GM18505 (cell line): Measurements from ENCODE around the gene MTG1.
"Not testable (repeated sequence)": the region's sequence is repeated elsewhere in the genome, so short reads cannot be mapped to it uniquely, and the experiment has no call there.

Source experiments
- ATAC-seq: cut with Tn5 transposase; IDR thresholded peaks from one replicate; pipeline ENCODE4 v1.9.1; 2021; ENCODE audit not compliant: unreplicated experiment
- POLR2A ChIP-seq: IDR thresholded peaks from 4 replicates; pipeline ENCODE4 v1.6.1; 2011; ENCODE audit warnings: borderline replicate concordance; ENCODE audit not compliant: insufficient read depth, insufficient read length; ENCODE audit errors: extremely low read depth

The MTG1 gene

DNA sequence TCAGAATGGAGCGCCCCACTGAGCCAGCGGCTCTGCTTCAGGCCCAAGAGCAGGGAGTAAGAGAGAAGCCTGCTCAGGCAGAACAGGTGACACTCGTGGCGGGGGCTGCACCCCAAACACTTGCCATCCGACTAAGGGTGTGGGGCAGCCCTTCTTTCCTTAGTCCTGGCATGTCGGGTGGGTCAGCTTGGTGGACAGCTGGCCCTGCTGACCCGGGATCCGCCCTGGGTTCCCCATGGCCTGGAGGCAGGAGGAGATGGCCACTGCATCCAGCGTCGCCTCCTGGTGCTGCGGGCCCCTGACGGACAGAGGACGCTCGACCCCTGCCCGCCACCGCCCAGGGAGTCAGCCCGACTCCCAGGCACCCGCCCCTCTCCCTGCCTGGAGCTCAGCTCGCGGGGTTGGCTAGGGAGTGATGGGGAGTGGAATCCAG lies 16.1 kb upstream of the MTG1 start:
- ATAC-seq: no peak
- no peak for TF ChIP-seq POLR2A

DNA sequence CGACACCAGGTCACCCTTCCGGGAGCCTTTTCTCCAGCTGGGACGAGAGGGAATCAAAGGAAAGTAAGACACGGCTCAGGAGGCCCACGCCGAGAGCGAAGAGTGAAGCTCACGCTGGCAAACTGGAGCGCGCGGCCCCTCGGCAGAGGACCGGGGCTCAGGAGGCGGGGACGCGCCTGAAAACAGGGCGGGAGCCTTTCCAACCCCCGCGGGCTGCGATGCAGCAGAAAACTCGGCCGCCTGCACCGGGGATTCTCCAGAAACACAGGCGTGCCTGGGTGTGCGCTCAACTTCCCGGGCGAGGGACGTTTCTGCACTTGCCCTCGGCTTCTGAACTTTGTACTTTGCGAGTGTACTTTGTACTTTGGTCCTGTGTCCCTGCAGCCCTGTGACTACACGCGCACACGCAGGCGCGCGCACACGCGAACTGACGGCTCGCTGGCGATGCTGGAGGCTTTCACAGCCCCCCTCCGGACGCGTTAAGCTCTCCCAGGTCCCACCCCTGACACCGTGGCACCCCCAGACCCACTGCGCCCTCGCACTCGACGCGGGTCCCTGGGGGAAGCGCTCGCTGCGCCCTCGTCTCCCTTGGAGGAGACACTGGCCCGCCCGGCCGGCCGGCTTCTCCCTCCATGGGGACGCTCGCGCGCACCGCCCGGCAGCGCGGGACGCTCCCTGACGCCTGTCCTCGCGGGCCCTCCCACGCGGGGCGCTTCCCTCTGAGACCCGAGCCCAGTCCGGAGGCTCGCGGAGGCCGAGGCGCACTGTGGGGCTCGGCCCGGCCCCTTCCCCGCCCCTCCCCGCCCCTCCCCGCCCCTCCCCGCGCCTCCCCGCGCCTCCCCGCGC lies 15.5 kb upstream of the MTG1 start:
- ATAC-seq: peak; percentile 40
- TF ChIP-seq POLR2A: peak; percentile 7

DNA sequence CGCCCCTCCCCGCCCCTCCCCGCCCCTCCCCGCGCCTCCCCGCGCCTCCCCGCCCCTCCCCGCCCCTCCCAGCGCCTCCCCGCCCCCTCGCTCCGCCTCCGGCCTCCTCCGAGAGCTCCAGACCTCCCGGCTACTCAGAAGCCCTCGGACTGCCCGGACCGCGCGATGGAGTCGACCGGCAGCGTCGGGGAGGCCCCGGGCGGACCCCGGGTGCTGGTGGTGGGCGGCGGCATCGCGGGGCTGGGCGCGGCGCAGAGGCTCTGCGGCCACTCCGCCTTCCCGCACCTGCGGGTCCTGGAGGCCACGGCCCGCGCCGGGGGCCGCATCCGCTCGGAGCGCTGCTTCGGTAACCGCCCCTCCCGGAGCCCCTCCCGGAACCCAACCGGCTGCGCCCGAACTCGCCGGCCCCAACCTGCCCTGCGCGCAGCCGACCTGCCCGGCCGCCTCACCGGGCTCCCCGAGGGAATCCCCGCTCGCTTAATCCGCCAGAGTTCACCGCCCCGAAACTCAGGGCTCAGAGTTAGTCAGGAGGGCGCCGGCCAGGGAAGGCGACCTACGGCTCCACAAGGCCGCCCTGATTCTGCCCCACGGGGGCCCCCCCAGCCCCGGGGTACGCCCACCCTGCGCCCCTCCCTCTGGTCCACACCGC lies 14.7 kb upstream of the MTG1 start, which contains the start of gene PAOX:
TSS of gene PAOX (plus strand) at position 111 of the 649 bp plus-strand sequence. CDS start at position 166, 55 bp downstream.
- peak; percentile 68 for TF ChIP-seq POLR2A
- peak; percentile 53 for ATAC-seq

DNA sequence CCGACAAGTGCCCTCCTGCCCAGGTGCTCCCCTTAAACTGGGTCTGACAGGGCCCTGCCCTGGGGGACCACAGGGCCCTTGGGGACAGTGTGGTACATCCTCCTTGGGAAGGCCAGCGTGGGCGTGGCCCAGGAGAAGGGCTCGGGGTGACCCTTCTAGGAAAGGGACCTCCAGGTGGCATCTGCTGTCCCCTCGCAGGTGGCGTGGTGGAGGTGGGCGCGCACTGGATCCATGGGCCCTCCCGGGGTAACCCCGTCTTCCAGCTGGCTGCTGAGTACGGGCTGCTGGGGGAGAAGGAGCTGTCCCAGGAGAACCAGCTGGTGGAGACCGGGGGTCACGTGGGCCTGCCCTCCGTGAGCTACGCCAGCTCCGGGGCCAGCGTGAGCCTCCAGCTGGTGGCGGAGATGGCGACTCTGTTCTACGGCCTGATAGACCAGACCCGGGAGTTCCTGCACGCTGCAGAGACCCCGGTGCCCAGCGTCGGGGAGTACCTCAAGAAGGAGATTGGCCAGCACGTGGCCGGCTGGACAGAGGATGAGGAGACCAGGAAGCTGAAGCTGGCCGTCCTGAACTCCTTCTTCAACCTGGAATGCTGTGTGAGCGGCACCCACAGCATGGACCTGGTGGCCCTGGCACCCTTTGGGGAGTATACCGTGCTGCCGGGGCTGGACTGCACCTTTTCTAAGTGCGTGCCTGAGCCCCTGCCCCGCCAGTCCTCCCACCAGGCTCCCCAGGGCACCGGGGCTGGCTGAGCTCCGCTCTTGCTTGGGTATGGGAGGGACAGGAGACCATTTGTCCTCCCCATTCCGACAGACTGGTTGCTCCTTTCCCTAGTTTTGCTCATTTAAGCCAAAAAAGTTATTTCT lies 13.9 kb upstream of the MTG1 start:
- no peak for ATAC-seq
- TF ChIP-seq POLR2A: no peak

DNA sequence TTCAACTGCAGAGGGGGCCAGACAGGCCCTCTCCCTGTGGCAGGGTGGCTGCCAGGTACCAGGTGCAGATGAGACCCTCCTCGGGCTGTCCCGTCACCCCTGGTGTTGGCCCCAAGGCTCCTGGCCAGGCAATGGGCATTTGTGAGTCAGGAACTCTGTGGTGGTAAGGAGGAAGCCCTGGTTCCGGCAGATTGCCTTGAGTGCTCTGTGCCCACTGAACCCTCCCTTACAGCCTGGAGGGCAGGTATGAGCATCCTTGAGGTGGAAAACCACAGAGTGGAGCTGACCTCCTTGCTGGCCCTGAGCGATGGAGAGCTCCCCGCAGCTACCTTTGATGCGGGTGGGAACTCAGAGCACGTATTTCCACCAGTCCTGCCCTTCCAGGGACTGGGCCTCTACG lies 12.9 kb upstream of the MTG1 start:
- TF ChIP-seq POLR2A: no peak
- ATAC-seq: no peak

DNA sequence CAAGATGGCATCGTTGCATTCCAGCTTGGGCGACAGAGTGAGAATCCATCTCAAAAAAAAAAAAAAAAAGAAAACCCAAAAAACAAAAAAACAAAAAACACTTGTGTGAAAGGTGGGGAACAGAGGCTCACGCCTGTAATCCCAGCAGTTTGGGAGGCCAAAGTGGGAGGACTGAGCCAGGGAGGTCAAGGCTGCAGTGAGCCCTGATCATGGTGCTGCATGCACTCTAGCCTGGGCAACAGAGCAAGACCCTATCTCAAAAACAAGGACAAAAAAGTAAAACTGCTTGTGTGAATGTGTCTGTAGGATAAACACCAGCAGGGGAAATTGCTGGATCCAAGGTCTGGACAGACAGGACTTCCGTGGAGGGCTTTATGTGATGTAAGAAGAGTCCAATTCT lies 10.4 kb upstream of the MTG1 start:
- ATAC-seq: no peak
- no peak for TF ChIP-seq POLR2A

DNA sequence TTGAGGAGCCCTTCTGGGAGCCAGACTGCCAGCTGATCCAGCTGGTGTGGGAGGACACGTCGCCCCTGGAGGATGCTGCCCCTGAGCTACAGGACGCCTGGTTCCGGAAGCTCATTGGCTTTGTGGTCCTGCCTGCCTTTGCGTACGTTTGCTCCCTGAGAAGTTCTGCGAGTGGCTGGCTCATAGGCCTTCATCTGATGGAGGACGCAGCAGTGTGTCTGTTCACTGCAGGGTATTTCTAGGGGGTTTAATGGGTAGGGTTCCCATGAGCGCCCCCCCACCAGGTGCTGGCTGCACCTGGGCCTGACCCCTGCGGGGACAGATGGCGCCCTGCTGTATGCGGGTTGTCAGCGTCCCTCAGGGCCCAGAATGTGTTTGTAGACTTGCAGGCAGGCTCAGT lies 9.9 kb upstream of the MTG1 start:
- TF ChIP-seq POLR2A: no peak
- ATAC-seq: no peak

DNA sequence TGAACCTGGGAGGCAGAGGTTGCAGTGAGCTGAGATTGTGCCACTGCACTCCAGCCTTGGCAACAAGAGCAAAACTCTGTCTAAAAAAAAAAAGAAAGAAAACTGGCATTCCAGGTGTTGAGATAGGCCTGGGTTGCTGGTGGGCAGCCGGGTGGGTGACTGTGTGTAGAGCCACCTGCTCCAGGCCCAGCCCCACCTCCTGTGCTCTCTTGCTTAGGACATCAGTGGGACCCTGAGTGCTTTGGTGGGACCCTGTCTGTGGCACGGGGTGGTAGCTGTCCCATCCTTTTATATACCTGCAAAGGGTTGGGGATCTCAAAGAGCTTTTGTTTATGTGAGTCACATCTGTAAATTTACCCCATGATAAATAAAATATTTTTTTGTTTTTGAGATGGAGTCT lies 8.7 kb upstream of the MTG1 start:
- ATAC-seq: no peak
- TF ChIP-seq POLR2A: no peak

DNA sequence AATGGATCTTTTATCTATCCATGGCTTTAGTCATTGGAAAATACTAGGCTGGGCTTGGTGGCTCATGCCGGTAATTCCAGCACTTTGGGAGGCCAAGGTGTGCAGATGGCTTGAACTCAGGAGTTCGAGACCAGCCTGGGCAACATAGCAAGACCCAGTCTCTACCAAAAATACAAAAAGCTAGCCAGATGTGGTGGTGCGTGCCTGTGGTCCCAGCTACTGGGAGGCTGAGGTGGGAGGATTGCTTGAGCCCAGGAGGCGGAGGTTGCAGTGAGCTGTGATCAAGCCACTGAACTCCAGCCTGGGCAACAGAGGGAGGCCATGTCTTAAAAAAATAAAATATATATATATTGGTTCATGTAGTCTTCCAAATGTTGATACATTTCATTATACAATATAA lies 7.0 kb upstream of the MTG1 start:
- not testable (repeated sequence) for ATAC-seq

DNA sequence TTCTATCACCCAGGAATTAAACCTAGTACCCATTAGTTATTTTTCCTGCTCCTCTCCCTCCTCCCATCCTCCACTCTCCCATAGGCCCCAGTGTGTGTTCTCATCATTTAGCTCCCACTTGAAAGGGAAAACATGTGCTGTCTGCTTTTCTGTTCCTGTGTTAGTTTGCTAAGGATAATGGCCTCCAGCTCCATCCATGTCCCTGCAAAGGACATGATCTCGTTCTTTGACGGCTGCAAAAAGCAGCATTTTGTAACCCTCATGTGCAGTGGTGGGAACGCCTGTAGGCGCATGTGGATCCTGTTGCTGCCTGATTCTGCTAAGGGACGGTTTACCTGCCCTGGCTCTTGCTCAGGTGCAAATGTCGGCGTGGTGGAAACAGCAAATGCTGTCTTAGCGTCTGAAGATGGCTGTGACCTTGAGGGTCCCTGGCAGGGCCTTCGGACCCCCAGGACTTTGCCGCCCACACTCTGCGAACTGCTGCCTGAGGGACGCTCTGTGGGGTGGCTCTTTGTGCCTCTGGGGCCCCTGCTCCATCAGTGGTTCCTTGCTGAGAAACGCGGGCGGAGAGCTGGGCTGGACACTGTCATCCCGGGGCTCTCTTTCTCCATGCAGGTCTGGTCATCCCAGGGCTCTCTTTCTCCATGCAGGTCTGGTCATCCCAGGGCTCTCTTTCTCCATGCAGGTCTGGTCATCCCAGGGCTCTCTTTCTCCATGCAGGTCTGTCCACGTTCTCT lies 5.6 kb upstream of the MTG1 start:
- no peak for TF ChIP-seq POLR2A
- ATAC-seq: peak; percentile 3

DNA sequence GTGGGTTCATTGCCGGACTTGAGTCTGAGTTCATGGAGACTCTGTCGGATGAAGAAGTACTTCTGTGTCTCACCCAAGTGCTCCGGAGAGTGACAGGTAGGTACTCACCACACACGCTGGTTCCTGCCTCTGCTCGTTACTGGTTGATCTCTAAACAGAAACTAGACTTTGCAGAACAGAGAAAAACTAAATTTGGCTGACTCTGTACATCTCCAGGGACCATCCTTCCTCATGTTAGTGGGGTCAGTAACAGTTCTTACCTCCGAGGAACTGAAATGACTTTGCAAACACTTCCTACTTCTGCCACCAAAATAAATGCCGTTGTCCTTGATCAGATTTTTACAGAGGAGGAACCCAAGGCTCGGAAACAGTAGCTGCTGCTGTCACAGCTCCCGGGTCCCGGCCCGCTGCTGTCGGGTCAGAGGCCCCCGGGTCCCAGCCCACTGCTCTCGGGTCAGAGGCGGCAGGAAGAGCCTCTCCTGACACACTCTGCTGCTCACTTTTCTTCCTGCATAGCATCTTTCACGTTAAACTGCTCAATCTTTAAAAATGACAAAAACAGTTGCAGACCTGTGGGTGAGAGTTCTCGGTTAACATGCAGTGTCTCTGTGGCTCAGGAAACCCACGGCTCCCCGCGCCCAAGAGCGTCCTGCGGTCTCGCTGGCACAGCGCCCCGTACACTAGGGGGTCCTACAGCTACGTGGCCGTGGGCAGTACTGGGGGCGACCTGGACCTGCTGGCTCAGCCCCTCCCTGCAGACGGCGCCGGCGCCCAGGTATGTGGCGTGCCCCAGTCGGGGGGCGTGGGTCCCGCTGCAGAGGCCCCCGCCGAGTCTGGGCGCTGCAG lies 4.8 kb upstream of the MTG1 start:
- TF ChIP-seq POLR2A: peak; percentile 67
- peak; percentile 76 for ATAC-seq
